HG03095 (cell line): ENCODE measurements around the gene HEXIM1.
A peak's percentile ranks its signal among the peaks of the same experiment; 100 is the strongest.

ENCODE experiments used
- ATAC-seq: cut with Tn5 transposase; IDR thresholded peaks from one replicate; pipeline ENCODE4 v1.9.1; 2021; ENCODE audit warnings: moderate library complexity; ENCODE audit not compliant: unreplicated experiment

Gene HEXIM1

DNA sequence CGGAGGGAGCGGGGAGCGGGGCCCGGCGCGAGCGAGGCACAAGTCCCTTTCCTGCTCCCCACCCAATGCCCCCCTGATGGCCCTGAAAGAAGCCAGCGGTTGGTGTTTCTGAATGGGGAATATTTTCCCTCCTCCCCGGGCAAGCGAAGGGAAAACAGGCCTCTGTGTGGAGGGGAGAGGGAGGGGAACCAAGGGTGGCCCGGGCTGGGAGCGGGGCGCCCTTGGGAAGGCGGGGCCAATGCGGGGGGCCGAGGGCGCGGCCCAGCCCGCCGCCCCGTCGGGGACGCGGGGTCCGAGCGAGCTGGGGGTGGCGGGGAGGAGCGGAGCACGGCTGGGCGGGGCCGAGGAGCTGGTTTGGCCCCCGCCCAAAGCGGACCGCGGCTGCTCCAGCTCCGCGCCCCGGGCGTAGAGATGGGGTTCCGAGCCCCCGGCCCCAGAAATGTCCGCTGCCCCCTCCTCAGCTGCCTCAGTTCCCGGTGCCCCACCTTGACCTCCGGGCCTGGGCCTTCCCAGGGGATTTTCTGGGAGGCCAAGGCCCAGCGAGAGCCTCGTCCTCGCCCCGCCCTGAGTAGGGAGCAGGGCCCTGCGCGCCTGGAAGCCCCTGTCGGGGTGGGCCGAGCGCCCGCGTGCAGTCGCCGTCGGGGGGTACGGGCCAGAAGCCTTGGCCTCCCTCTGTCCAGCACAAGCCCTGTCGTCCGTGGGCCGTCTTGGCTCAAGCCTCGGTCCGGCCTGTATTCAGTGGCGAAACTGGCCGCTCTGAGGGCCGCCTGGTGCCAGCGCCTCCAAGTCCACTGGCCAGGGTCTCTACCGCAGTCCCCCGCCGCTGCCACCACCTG lies 3.9 kb upstream of the HEXIM1 start:
- no peak for ATAC-seq

DNA sequence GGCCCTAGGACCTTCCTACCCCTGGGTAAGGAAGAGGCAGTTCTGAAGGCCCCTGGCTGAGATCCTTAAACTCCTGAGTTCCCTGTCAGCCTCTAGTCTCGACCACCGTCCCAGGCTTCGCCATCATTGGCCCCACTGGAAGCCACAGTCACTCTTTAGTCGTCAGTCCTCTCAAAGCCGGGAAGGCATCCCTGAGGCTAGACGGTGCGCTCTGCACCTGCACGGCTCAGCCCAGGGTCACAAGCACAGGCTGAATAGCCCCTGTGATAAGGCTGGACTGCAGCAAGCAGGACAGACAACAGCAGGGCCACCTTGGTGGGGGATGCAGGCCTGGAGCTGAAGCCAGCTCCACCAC lies 3.3 kb upstream of the HEXIM1 start:
- ATAC-seq = no peak

DNA sequence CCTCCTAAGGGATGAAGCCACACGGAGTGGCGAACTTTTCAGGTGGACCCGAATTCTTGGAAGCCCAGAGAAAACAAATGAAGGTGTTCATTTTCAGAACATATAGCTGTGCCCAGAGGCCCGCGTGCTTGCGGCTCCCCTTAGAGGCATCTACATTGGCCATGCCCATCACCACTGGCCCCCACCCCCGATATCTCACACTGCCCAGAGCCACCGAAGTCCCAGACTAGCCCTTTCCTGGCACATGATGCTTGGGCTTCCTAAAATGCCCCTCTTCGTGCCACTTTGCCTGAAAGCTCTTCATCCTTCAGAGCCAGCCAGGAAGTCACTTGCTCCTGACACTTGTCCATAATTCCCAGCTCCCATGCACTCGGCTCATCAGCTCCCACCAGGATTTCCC lies 2.1 kb upstream of the HEXIM1 start:
- ATAC-seq = no peak

DNA sequence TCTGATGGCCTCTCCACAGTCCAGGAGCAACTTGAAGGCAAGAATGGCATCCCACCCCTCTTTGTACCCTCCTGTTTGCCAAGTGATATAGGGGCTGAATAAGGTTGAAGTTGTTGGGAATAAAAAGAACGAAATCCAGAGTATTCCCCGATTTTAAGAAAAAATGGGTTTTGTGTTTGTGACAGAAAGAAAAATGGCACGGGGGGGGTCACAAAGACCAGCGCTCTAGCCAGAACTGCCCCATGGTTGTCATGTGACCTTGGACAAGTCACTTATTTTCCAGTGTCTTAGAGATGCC lies 1.7 kb upstream of the HEXIM1 start:
- no peak for ATAC-seq

DNA sequence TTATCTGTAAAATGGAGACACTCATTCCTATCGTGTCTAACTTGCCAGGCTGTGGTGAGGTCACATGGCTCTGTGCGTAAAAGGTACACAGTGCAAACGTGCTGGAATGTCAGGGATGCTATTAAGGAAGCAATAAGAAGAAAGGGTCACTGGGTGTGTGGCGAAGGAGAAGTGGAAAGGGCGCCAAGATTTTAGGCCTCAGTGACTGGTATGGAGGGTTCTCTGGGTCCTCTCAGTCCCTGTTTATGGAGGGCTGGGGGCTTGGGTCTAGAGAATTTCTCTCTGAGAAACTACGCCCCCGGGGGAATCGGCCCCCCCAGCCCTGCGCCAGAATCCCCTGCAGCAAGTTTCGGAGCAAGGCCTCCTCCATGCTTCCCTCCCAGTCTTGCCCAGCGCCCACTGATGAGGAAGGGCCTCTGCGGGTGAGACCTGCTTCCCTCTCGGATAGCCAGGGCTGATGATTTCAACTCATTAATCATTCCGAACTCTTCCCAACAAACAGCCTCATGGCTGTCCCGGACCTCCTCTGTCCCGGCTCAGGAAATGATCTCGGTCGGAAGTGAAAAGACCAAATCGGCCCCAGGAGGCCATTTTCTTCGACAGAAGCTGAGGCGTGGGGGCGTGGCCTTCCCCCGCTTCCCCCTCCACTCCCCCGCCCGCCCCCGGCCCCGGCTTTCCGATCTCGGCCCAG lies 1.2 kb upstream of the HEXIM1 start:
- ATAC-seq = no peak

DNA sequence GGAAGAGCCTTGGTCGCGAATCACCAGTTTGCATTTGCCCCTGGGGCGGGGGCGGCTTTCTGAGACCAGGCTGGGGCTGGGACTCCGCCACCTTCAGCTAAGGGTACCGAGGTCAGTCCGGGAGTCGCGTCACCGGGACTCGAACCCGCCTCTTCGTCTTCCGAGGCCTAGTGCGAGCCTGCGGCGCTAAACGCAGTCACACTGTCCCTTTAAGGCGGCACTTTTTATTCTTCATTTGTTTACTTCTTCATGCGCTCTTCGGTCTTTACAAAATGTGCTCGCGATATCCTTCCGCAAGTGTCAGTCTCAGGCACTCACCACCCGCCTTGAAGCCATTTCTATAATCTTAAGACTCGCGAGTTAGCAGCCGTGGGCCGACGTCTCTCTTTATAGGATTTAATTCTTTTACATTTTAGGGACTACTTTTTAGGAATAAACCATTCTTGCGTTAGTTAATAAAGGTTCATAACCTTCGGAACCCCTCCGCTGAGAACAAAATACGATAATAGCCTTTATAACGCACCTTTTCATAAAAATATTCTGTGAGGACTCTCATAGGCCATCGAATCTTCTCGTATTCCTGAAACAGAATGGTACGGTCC lies 593 bp upstream of the HEXIM1 start:
- ATAC-seq = no peak

DNA sequence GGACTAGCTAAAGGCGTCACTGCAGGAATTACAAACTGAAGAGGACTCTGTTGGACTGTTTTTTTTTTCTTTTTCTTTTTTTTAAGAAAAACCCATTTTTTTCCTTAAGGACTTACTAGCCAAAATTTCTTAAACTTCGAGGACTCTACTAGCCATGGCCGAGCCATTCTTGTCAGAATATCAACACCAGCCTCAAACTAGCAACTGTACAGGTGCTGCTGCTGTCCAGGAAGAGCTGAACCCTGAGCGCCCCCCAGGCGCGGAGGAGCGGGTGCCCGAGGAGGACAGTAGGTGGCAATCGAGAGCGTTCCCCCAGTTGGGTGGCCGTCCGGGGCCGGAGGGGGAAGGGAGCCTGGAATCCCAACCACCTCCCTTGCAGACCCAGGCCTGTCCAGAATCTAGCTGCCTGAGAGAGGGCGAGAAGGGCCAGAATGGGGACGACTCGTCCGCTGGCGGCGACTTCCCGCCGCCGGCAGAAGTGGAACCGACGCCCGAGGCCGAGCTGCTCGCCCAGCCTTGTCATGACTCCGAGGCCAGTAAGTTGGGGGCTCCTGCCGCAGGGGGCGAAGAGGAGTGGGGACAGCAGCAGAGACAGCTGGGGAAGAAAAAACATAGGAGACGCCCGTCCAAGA lies 878 bp downstream of the HEXIM1 start:
- no peak for ATAC-seq

DNA sequence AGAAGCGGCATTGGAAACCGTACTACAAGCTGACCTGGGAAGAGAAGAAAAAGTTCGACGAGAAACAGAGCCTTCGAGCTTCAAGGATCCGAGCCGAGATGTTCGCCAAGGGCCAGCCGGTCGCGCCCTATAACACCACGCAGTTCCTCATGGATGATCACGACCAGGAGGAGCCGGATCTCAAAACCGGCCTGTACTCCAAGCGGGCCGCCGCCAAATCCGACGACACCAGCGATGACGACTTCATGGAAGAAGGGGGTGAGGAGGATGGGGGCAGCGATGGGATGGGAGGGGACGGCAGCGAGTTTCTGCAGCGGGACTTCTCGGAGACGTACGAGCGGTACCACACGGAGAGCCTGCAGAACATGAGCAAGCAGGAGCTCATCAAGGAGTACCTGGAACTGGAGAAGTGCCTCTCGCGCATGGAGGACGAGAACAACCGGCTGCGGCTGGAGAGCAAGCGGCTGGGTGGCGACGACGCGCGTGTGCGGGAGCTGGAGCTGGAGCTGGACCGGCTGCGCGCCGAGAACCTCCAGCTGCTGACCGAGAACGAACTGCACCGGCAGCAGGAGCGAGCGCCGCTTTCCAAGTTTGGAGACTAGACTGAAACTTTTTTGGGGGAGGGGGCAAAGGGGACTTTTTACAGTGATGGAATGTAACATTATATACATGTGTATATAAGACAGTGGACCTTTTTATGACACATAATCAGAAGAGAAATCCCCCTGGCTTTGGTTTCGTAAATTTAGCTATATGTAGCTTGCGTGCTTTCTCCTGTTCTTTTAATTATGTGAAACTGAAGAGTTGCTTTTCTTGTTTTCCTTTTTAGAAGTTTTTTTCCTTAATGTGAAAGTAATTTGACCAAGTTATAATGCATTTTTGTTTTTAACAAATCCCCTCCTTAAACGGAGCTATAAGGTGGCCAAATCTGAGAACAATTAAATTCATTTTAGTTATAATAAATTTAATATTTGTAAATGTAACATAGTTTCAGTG lies 1.7 kb downstream of the HEXIM1 start:
- ATAC-seq = no peak

DNA sequence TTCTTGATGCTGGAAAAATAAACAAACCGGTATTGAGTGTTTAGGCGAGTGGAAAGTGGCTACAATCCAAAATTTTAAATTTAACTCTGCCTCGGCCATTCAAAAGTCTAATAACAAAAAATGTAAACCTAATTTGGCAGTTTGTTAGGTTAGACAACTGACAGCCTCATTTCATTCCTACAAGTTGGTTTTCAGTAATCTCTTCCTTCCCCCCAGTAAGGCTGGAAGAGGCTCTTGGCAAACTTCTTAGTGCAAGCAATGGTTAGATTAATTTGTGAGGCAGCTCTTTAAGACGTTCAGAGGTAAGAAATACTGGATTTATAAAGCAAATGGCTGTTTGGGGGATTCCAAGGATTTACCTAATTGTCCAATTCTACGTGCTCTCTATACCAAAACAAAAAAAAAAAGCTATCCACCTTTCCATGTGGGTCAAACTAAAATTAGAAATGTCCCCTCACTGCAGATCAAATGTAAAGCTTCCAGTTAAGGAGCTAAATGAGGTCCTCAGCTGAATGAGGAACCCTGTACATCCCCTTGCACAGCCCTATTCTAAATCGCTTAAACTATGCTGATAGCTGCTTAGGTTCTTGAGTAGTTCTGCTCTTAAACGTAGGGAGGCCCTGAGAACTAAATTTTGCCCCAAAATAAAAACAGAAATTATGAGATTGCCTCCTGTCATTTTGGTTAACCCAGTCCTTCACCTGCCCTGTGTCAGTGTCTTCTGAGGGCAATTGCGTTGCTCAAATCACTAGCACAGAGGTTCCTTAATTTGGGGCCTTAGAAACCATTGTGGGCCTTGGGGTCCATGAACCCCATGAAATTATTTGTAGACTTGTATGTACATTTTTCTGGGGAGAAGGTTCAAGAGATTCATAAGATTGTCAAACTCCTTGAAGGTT lies 2.9 kb downstream of the HEXIM1 start:
- no peak for ATAC-seq

DNA sequence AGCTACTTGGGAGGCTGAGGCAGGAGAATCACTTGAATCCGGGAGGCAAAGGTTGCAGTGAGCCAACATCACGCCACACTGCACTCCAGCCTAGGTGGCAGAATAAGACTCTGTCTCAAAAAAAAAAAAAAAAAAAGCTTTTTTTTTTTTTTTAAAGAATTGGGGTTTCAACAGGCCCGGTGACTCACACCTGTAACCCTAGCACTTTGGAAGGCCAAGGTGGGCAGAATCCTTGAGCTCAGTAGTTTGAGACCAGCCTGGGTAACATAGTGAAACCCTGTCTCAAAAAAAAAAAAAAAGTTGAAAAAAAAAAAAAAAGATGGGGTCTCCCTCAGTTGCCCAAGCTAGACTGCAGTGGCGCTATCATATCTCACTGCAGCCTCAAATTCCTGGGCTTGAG lies 6.8 kb downstream of the HEXIM1 start:
- no peak for ATAC-seq

DNA sequence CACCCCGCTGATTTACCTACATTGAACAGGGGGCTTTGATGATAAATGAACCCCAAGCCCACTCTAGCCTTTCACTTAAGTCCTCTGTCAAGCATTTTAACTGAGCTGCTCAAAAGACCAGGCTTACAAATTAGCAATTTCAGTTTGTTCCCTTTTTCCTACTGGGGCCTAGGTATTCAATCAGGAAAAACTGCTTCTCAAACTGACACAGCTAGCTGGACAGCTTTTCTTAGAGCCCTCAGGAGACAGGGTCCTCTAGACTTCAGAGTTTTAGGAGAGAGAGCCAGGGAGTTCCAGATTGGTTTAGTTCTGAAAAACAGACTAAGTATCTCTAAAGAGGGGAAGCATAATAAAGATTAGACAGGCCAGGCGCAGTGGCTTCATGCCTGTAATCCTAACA lies 7.2 kb downstream of the HEXIM1 start:
- ATAC-seq = no peak

DNA sequence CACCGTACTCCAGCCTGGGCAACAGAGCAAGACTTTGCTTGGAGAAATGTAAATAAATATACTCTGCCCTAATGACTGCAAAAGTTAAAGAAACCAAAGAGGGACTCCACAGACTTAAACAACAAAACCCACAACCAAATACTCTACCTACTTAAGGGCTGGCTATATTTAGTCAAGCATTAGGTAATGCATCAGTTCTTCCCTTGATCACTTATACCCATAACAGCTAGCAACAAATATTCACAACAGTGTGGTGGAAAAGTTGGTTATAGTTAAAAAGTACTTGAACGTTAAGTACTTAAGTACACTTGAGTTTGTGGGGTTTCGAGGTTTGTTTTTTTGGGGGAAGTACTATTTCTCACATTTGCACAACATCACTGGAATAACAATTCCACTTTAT lies 8.0 kb downstream of the HEXIM1 start:
- no peak for ATAC-seq

DNA sequence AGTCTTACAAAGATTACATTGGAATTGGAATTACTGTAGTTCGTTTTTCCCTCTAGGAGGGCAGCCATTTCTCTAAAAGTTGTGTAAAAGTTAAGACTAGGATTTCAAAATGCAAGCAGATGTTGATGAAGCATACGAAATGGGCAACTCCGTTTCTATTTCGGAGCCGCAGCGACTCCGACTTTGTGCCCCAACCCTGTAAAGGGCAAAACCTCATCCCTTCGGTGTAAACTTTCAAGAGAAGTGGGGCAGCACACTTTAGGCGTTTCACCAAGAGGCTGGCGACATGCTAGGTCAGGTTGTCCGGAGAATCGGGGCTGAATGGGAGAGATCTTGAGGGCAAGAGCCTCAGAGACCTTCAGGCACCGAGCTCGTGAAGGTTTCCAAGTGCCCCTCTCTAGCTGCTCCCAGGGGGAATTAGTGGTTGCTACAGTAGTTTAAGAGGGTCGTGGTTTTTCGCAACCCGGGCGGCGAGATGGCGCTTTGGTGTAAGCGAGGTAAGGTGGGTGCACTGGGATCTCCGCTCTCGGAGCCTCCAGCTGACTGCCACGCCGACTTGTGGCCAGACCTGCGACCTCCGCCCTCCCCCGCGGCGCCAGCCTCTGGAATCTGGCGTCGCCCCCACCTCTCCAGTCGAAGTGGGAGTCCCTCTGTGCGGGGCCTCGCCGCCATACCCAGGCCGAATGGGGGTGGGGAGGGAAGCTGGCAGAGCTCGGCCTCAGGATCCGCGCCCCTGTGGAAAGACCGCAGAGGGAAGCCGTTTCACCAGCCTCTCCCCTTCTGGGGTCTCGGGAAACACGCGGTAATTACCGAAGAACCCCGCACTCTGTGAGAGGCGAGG lies 12.4 kb downstream of the HEXIM1 start:
- no peak for ATAC-seq

DNA sequence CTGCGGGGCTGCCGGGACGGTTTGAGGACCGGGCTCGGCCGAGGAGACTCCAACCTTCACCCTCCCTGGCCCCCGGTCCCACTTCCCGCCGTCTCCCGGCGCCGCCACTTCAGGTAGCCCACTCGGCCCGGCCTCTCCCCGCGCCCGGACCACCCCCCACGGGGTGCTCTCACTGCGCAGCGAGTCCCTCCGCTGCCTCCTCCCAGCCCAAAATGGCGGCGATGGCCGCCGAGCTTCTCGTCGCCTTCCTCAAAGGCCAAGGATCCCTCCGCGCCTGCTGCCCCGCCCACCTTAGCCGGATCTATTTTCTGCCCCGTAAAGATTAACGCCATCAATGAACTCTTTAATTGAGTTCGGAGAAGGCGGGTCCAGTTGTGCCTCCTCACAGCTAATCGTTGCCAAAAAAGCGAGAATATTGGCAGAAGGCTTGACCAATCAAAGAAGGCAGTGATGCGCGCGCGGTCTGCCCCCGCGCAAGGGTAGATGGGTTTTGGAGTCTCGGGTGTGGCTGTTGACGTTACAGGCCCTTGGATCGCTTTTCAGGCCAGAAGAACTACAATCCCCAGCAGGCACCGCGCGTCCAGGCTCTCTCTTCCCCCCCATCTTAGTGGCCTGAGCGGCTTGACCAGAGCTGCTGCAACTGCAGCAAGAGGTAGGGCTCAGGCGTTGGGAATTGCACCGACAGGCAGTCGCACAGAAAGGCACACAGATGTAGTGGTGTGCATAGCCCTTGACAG lies 13.2 kb downstream of the HEXIM1 start, which contains the start of gene HEXIM2:
TSS of gene HEXIM2 (plus strand) at position 588 of the 737 bp plus-strand sequence. CDS start 919 bp downstream, outside the sequence.
- ATAC-seq = peak; percentile 87

DNA sequence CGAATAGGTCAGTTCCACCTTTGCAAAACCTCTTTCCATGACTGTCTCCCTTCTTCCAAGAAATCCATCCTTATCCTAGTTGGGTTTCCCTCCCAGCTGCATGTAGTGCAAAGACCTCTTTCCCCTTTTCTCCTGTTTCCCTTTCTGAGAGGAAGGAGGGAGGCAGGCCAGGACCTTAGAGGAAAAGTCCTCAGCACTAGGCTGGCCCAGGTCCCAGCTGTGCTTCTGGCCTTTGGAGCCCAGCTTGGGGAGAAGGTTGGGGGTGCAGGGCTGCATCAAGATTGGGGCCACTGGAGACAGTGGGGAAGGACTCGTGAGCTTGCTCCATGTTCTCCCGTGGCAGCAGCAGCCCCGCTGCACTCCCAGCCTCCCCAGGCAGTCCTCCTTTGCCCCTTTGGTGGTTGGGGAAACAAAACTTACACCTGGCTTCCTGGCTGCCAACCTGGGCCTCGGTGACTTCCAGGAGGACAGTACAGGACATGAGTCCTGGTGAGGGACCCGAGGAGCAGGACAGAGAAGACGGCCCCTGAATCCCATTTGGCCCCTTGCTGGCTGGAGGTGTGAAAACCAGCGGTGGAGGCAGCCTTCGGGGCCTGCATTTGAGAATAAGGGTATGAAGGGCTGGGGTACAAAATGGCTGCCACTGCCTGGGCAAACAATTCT lies 13.9 kb downstream of the HEXIM1 start:
- ATAC-seq = no peak

DNA sequence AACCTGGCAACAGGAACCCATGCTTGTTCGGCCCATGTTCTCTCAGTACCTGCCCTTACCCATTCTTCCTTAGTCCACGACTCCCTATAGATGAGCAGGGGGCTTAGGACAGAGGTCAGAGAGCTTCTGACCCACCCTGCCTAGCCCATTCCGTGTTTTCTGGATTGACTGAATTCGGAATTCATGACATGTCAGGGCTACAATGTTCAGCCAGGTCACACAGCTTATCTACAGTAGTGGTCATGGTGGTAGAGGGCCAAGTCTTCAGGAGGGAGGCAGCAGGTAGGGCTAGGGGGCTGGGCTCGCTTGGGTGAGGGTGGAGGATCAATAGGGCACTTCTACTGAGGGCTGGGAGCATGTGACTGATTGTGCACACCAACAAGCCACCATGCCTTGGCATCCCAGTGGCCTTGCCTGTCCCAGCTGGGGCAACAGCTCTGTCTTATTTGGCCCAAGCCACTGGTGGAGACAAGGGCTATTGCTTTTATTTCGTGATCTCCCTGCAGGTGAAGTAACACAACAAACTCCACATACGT lies 16.5 kb downstream of the HEXIM1 start:
- no peak for ATAC-seq
